GM12872 (cell line): ENCODE data around the gene AGBL5.

Experiments
- TF ChIP-seq, protein P1 (sequence below): IDR thresholded peaks from 3 replicates; pipeline ENCODE4 v1.5.1; 2011; ENCODE audit warnings: low read depth, mild to moderate bottlenecking, low read length, moderate library complexity; ENCODE audit not compliant: insufficient read depth

AGBL5 gene

DNA sequence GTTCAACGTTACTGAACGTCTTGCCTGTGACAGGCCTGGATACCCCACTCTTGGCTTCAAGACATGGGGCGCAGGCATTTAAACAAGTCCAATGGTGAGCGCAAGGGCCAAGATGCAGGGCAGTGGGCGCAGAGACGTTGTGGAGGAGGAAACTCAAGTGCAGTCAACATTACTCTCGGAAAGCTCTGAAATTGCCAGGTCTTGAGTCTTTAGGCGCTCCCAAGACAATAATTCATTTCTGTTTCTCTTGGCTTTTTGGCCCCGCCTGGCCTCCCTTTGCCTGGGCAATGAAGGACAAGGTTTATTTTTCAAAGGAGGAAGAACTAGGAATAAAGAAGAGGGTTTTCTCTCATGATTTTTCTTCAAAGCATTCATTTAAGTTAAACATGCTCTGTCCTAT, 32.0 kb upstream of the AGBL5 start:
- TF ChIP-seq, protein P1, sequence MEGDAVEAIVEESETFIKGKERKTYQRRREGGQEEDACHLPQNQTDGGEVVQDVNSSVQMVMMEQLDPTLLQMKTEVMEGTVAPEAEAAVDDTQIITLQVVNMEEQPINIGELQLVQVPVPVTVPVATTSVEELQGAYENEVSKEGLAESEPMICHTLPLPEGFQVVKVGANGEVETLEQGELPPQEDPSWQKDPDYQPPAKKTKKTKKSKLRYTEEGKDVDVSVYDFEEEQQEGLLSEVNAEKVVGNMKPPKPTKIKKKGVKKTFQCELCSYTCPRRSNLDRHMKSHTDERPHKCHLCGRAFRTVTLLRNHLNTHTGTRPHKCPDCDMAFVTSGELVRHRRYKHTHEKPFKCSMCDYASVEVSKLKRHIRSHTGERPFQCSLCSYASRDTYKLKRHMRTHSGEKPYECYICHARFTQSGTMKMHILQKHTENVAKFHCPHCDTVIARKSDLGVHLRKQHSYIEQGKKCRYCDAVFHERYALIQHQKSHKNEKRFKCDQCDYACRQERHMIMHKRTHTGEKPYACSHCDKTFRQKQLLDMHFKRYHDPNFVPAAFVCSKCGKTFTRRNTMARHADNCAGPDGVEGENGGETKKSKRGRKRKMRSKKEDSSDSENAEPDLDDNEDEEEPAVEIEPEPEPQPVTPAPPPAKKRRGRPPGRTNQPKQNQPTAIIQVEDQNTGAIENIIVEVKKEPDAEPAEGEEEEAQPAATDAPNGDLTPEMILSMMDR, result no peak

DNA sequence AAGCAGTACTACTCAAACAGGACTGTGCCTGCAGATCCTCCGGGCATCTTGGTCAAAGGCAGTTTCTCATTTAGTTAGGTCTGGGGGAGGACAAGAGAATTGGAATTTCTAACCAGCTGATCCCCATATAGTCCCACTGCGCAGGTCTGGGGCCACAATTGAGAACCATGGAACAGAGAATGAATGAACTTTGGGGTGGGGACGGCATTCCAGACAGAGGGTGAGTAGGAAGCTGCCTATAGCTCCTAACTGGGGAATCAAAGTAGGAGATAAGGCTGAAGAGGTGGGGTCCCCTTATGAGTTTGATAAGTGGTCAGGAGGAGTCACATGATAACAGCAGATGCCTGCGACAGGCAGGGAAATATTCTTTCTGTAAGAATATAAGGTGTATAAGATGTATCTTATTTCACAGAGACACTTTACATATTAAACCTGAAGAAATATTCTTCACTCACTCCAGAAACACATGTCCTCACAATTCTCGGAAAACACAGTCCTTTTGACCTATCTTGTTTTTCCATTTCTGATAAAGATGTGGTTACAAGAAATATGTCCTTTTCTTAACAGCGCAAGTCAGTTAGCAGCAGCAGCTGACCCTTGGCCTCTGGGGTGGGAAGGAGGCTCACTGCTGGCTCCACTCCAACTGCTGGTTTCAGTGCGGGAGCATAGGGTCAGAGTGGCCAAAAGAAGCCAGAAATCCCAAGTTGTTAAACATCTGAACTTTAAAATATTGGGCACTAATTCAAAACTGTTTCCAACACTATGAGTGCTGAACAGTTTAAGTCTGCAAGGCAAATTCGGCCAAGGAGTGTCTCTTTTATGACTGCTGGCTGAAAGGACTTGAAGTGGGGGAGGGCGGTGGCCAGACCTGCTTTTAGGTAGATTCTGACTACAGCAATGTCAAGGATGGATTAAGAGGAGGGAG, 31.3 kb upstream of the AGBL5 start:
- TF ChIP-seq, protein P1, result no peak

- TF ChIP-seq, protein P1, result no peak
These were observed 30.0 kb upstream of the AGBL5 start for GRCh38 chr2:27021253-27022049.

DNA sequence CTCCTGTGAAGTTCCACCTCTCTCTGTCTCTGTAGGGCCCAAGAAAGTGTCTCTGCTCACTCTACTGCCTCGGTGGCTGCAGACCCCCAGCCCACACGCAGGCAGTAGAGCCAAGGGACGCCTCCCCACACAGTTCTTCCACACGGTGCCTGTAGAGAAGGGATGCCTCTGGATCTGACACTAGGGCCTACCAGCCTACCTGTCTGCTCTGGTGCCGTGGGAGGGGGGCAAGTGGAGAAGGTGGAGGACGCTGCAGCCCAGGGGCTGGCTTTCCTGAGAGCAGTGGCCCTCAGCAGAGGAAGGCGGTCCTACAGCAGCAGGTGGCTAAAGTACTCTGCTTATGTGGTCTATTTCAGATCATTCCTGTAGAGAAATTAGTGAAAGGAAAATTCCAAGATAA, 27.7 kb upstream of the AGBL5 start:
- TF ChIP-seq, protein P1, result no peak

DNA sequence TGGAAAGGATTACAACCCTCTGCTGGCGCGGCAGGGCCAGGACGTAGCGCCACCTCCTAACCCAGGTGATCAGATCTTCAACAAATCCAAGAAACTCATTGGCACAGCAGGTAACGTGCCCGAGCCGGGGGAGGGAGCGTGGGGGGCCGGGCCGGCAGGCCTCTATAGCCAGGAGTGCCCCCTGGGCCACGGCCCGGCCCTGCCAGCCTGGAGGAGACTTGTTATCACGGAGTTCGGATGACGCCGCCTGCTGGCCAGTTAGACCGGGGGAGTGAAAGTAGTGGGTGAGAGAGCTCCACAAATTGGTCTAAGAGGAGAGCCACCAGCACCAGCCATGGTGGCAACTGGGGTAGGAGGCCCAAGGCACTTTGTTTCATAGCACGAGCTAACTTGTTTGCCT, 27.3 kb upstream of the AGBL5 start:
- TF ChIP-seq, protein P1, result 0 out of 3 replicates have a peak, but pooled peaks have one; percentile 2

DNA sequence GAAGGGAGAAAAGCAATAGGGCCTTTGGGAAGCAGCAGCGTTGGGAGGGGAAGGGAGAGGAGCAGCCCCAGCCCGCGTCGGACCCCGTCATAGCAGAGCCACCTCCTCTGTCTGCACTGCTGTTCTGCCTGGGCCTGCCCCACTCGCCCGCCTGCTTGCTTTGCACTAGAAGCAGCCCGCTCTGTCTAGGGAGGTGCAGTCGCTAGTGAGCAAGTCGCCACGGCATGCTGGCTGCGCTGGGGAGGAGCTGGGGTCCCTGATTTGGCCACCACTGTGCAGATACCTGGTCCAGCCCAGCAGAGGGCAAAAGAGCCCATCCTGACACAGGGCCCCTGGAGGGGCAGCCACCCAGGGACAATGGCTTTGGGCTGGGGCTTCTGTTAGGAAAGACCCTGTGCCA, 26.7 kb upstream of the AGBL5 start:
- TF ChIP-seq, protein P1, result 0 out of 3 replicates have a peak, but pooled peaks have one; percentile 10

DNA sequence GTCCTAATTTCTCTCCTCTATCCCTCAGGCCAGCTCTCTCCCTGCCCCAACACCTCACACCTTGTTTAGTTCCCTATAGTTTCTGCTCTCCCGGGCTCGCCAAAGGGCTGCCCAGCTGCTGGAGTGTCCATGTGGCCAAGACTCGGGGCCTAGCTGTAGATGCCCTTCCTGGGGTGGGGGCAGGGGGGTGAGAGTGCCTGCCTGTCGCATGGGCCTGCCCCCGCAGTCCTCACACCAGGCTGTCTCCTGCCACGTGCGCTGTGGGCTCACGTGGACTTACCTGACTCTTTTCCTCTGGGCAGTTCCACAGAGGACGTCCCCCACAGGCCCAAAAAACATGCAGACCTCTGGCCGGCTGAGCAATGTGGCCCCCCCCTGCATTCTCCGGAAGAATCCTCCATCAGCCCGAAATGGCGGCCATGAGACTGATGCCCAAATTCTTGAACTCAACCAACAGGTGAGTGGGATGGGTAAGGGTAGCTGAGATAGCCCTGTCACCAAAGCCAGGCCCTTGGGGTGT, 26.1 kb upstream of the AGBL5 start:
- TF ChIP-seq, protein P1, result no peak
